ENCODE measurements around the gene DDX21. TPM values are rescaled to one million over a fixed set of nuclear protein-coding genes. Genes with fewer than 3 reads are reported as not detected.
A peak's percentile ranks its signal among the peaks of the same experiment; 100 is the strongest.

DDX21 gene
- total and polyA plus RNA-seq, 9 of the 15 experiments (the other 6 are each of a cell fraction or from before 2014, with no cell fraction given): 143 to 365 (median 281) TPM

- TF ChIP-seq RBM14 (IDR thresholded peaks at IDR 0.05; ENCODE audit: borderline replicate concordance, insufficient read depth, low read depth, low read length) (0 out of 2 replicates have a peak, but pooled peaks have one; percentile 64), ZNF239 (CRISPR knock-in tag; IDR thresholded peaks at IDR 0.05) (no peak), ELF1 (tag; IDR thresholded peaks at IDR 0.05) (peak; percentile 98), STAT5B (CRISPR knock-in tag; IDR thresholded peaks at IDR 0.05) (no peak), SAFB (IDR thresholded peaks at IDR 0.05; ENCODE audit: borderline replicate concordance, low read depth, low read length) (peak; percentile 57; the same call in 1 of the 2 replicates), ZNF586 (CRISPR knock-in tag; conservative IDR thresholded peaks at IDR 0.05) (no peak), ZNF407 (IDR thresholded peaks at IDR 0.05; ENCODE audit: low read depth) (no peak), HNRNPUL1 (IDR thresholded peaks at IDR 0.05; ENCODE audit: low read length) (no peak), ZNF57 (CRISPR knock-in tag; IDR thresholded peaks at IDR 0.05) (no peak), MTA1 (IDR thresholded peaks at IDR 0.05; ENCODE audit: borderline replicate concordance) (no peak), EP400 (IDR thresholded peaks at IDR 0.05) (peak; percentile 100), GATA2 (CRISPR knock-in tag; IDR thresholded peaks at IDR 0.05) (no peak), MXD1 (CRISPR knock-in tag; IDR thresholded peaks at IDR 0.05; ENCODE audit: borderline replicate concordance, poor library complexity, severe bottlenecking) (peak; percentile 87), GTF2E2 (tag; IDR thresholded peaks at IDR 0.05) (peak; percentile 96)
- TF ChIP-seq, protein P1, sequence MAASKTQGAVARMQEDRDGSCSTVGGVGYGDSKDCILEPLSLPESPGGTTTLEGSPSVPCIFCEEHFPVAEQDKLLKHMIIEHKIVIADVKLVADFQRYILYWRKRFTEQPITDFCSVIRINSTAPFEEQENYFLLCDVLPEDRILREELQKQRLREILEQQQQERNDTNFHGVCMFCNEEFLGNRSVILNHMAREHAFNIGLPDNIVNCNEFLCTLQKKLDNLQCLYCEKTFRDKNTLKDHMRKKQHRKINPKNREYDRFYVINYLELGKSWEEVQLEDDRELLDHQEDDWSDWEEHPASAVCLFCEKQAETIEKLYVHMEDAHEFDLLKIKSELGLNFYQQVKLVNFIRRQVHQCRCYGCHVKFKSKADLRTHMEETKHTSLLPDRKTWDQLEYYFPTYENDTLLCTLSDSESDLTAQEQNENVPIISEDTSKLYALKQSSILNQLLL (CRISPR knock-in tag; IDR thresholded peaks at IDR 0.05; ENCODE audit: borderline replicate concordance): no peak
- TF ChIP-seq, protein P2, sequence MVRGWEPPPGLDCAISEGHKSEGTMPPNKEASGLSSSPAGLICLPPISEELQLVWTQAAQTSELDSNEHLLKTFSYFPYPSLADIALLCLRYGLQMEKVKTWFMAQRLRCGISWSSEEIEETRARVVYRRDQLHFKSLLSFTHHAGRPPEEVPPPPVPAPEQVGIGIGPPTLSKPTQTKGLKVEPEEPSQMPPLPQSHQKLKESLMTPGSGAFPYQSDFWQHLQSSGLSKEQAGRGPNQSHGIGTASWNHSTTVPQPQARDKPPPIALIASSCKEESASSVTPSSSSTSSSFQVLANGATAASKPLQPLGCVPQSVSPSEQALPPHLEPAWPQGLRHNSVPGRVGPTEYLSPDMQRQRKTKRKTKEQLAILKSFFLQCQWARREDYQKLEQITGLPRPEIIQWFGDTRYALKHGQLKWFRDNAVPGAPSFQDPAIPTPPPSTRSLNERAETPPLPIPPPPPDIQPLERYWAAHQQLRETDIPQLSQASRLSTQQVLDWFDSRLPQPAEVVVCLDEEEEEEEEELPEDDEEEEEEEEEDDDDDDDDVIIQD (CRISPR knock-in tag; IDR thresholded peaks at IDR 0.05): no peak
These were observed at the start of gene DDX21 (continued) for GRCh38 chr10:68955832-68956532.

All from K562 (cell line).